Choroid plexus epithelial cell (primary cell): Measurements from ENCODE around the gene ATOH8.

Source experiments
- DNase-seq: peaks from one replicate; pipeline ENCODE4 v3.0.0-alpha.2; 2010; ENCODE audit warnings: low read depth
- H3K4me3 ChIP-seq: 2 replicates; pipeline ENCODE4 v1.5.1; 2011; ENCODE audit warnings: low read depth, mild to moderate bottlenecking, control low read depth, low read length, moderate library complexity
- CTCF ChIP-seq: conservative IDR thresholded peaks from 2 replicates; pipeline ENCODE4 v1.5.1; 2011; ENCODE audit warnings: low read depth, mild to moderate bottlenecking, control low read depth, inconsistent platforms, low read length, moderate library complexity

The ATOH8 gene

GRCh38 chr2:85735691-85736090, 18.1 kb upstream of the ATOH8 start:
- no peak overlapping the region for H3K4me3 ChIP-seq
- DNase-seq: no peak
- TF ChIP-seq CTCF: no peak

GRCh38 chr2:85736456-85737355, 17.1 kb upstream of the ATOH8 start:
- no peak for TF ChIP-seq CTCF
- H3K4me3 ChIP-seq: no peak overlapping the region
- no peak for DNase-seq

GRCh38 chr2:85737481-85737880, 16.3 kb upstream of the ATOH8 start:
- TF ChIP-seq CTCF: no peak
- DNase-seq: peak; percentile 89
- H3K4me3 ChIP-seq: no peak overlapping the region

GRCh38 chr2:85737961-85738360, 15.8 kb upstream of the ATOH8 start:
- no peak for TF ChIP-seq CTCF
- no peak for DNase-seq
- no peak overlapping the region for H3K4me3 ChIP-seq

- DNase-seq: no peak
- no peak for TF ChIP-seq CTCF
- H3K4me3 ChIP-seq: no peak overlapping the region
Measured at GRCh38 chr2:85740193-85740592, 13.6 kb upstream of the ATOH8 start.

GRCh38 chr2:85741211-85741832, 12.5 kb upstream of the ATOH8 start:
- no peak overlapping the region for H3K4me3 ChIP-seq
- DNase-seq: no peak
- no peak for TF ChIP-seq CTCF
